Central memory CD8-positive, alpha-beta T cell (primary cell): ENCODE results near the gene MACROD2.

Experiments
- ATAC-seq: fragments of 150-1000 bp; cut with Tn5 transposase; replicated peaks from 2 replicates; pipeline ENCODE4 v1.10.0; 2022; ENCODE audit warnings: mild to moderate bottlenecking, moderate FRiP score, moderate number of reproducible peaks; ENCODE audit not compliant: poor library complexity, severe bottlenecking; ENCODE audit errors: extremely low read depth
- DNase-seq, 2 donors: peaks; one replicate each; pipeline ENCODE4 v3.0.0; 2021; ENCODE audit warnings: low spot score in 2 of 2
- H3K27ac Mint-ChIP-seq: one replicate; pipeline ENCODE4 v1.8.0; 2022; ENCODE audit warnings: low read depth, mild to moderate bottlenecking, moderate library complexity, mixed read lengths
- H3K27me3 Mint-ChIP-seq: one replicate; pipeline ENCODE4 v1.8.0; 2022; ENCODE audit warnings: mixed read lengths
- H3K36me3 Mint-ChIP-seq: one replicate; pipeline ENCODE4 v1.8.0; 2022; ENCODE audit warnings: mild to moderate bottlenecking, moderate library complexity, mixed read lengths; ENCODE audit not compliant: insufficient read depth
- H3K4me1 Mint-ChIP-seq: one replicate; pipeline ENCODE4 v1.8.0; 2022; ENCODE audit warnings: mixed read lengths
- H3K4me3 Mint-ChIP-seq: one replicate; pipeline ENCODE4 v1.8.0; 2022; ENCODE audit warnings: mild to moderate bottlenecking, moderate library complexity, mixed read lengths
- H3K9me3 Mint-ChIP-seq: one replicate; pipeline ENCODE4 v1.8.0; 2022; ENCODE audit warnings: mixed read lengths

The MACROD2 gene

DNA sequence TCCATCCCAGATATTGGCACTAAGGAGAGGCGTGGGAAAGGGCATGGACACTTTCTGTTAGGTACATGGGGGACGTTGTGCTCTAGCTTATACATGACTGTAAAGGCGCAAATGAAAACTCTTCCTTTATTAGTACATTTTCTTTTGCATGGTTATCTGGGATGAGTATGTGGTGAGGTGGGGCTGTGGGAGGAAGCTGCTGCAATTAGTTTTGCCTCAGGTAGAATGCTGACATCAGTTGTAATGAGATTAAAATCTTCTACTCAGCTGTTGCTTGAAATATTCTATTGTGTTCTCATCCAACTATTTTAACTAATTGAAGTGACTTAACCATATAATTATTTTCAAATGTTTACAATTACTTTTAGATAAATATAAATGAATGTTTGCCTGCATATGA, 560.4 kb downstream of the MACROD2 start:
- no peaks in the 10 kb centered on the region for H3K36me3 Mint-ChIP-seq
- DNase-seq: no peak
- H3K9me3 Mint-ChIP-seq: peaks cover 23% of the 10 kb centered on the region
- H3K4me3 Mint-ChIP-seq: no peak overlapping the region
- ATAC-seq: no peak
- no peaks in the 10 kb centered on the region for H3K4me1 Mint-ChIP-seq
- H3K27me3 Mint-ChIP-seq: no peaks in the 10 kb centered on the region
- no peak overlapping the region for H3K27ac Mint-ChIP-seq

DNA sequence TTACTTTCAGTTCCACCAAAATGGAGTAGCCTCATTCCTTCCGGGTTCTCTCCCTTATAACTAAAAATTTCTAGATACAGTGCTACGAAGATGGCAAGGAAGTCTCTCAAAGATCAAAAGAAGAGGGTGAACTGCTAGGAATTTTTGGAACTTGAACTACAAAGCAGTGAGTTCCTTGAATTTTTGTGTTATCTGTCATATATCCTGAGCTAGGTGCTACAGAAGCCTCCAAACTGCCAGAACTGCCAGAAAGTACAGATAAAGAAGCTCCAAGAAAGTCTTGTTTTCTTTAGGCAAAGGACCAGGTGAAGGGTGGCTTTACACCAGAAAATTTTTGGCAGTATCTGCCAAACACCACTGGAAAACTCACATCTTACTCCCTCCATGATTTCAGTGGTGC, 560.9 kb downstream of the MACROD2 start:
- no peak overlapping the region for H3K4me3 Mint-ChIP-seq
- DNase-seq (no peak), ATAC-seq (no peak)
- H3K4me1 Mint-ChIP-seq: no peaks in the 10 kb centered on the region
- no peaks in the 10 kb centered on the region for H3K36me3 Mint-ChIP-seq
- peaks cover 23% of the 10 kb centered on the region for H3K9me3 Mint-ChIP-seq
- H3K27ac Mint-ChIP-seq: no peak overlapping the region
- no peaks in the 10 kb centered on the region for H3K27me3 Mint-ChIP-seq

GRCh38 chr20:14559612-14560011, 564.3 kb downstream of the MACROD2 start:
- no peaks in the 10 kb centered on the region for H3K27me3 Mint-ChIP-seq
- no peaks in the 10 kb centered on the region for H3K4me1 Mint-ChIP-seq
- H3K36me3 Mint-ChIP-seq: peaks cover 2% of the 10 kb centered on the region
- no peak for DNase-seq
- H3K9me3 Mint-ChIP-seq: peaks cover 27% of the 10 kb centered on the region
- ATAC-seq: no peak
- H3K4me3 Mint-ChIP-seq: no peak overlapping the region
- no peak overlapping the region for H3K27ac Mint-ChIP-seq

DNA sequence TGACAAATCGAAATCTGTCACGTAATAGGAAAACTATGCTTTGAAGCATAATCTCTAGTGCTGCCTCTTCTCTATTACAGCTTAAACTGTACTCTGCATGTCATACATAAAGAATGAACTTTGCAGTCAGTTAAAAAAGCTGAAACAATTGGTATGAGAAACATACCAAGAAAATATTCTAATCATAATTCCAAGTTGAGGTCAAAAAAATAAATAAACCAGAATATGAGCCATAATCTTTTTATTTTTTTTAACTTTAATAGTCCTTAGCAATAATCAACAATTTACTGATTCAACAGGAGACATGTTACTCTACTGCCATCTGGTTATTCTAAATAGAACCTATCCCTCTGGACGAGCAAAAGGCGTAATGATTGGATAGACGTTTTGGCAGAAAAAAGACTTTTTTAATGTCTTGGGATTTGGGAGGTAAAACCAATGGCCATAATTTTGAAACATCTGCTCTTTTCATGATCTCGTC, 566.5 kb downstream of the MACROD2 start:
- Mint-ChIP-seq H3K4me3 (no peak overlapping the region), H3K27ac (no peak overlapping the region), H3K27me3 (no peaks in the 10 kb centered on the region), H3K9me3 (peaks cover 28% of the 10 kb centered on the region), H3K36me3 (peaks cover 2% of the 10 kb centered on the region), H3K4me1 (no peaks in the 10 kb centered on the region)
- DNase-seq (no peak), ATAC-seq (no peak)

GRCh38 chr20:14562981-14563380, 567.7 kb downstream of the MACROD2 start:
- Mint-ChIP-seq H3K27me3 (no peaks in the 10 kb centered on the region), H3K9me3 (peaks cover 18% of the 10 kb centered on the region), H3K4me1 (no peaks in the 10 kb centered on the region), H3K4me3 (no peak overlapping the region), H3K27ac (no peak overlapping the region), H3K36me3 (peaks cover 2% of the 10 kb centered on the region)
- ATAC-seq (no peak), DNase-seq (no peak)

- no peak for DNase-seq
- H3K9me3 Mint-ChIP-seq: peaks cover 15% of the 10 kb centered on the region
- H3K27ac Mint-ChIP-seq: no peak overlapping the region
- no peak for ATAC-seq
- H3K4me3 Mint-ChIP-seq: no peak overlapping the region
- H3K36me3 Mint-ChIP-seq: peaks cover 2% of the 10 kb centered on the region
- no peaks in the 10 kb centered on the region for H3K4me1 Mint-ChIP-seq
- H3K27me3 Mint-ChIP-seq: no peaks in the 10 kb centered on the region
Observed at GRCh38 chr20:14566505-14566904, 571.2 kb downstream of the MACROD2 start.

DNA sequence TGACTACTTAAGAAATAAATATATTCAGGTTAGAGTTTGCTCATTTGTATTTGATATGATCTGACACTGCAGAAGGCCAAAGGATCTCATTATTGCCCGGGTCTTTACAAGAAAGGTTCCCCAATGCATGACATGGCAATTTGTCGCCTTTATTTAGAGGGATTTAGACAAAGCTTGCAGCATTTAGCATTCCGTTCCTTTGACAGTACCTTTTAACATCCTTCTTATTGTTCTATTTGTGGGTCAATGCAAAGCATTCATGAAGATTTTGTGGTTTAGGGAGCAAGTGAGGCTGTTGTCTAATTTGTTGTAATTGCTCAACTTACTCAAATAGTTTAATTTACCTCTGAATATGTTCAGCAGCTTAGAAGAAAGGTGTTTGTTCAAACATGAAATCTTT, 572.9 kb downstream of the MACROD2 start:
- ATAC-seq: no peak
- no peaks in the 10 kb centered on the region for H3K36me3 Mint-ChIP-seq
- DNase-seq: no peak
- H3K4me3 Mint-ChIP-seq: no peak overlapping the region
- H3K9me3 Mint-ChIP-seq: peaks cover 10% of the 10 kb centered on the region
- no peaks in the 10 kb centered on the region for H3K4me1 Mint-ChIP-seq
- no peak overlapping the region for H3K27ac Mint-ChIP-seq
- H3K27me3 Mint-ChIP-seq: no peaks in the 10 kb centered on the region

GRCh38 chr20:14568701-14569100, 573.4 kb downstream of the MACROD2 start:
- ATAC-seq (no peak), DNase-seq (no peak)
- Mint-ChIP-seq H3K27me3 (no peaks in the 10 kb centered on the region), H3K36me3 (no peaks in the 10 kb centered on the region), H3K27ac (no peak overlapping the region), H3K4me1 (no peaks in the 10 kb centered on the region), H3K4me3 (no peak overlapping the region), H3K9me3 (peaks cover 10% of the 10 kb centered on the region)

- no peak overlapping the region for H3K4me3 Mint-ChIP-seq
- ATAC-seq (no peak), DNase-seq (no peak)
- H3K36me3 Mint-ChIP-seq: no peaks in the 10 kb centered on the region
- peaks cover 15% of the 10 kb centered on the region for H3K9me3 Mint-ChIP-seq
- no peaks in the 10 kb centered on the region for H3K27me3 Mint-ChIP-seq
- H3K27ac Mint-ChIP-seq: no peak overlapping the region
- H3K4me1 Mint-ChIP-seq: no peaks in the 10 kb centered on the region
Observed at GRCh38 chr20:14569641-14570040, 574.3 kb downstream of the MACROD2 start.

GRCh38 chr20:14570811-14571210, 575.5 kb downstream of the MACROD2 start:
- Mint-ChIP-seq H3K36me3 (no peaks in the 10 kb centered on the region), H3K27me3 (no peaks in the 10 kb centered on the region), H3K27ac (no peak overlapping the region), H3K9me3 (peaks cover 11% of the 10 kb centered on the region), H3K4me1 (no peaks in the 10 kb centered on the region), H3K4me3 (no peak overlapping the region)
- ATAC-seq (no peak), DNase-seq (no peak)

- DNase-seq (no peak), ATAC-seq (no peak)
- no peak overlapping the region for H3K4me3 Mint-ChIP-seq
- H3K9me3 Mint-ChIP-seq: peaks cover 14% of the 10 kb centered on the region
- H3K36me3 Mint-ChIP-seq: no peaks in the 10 kb centered on the region
- H3K27ac Mint-ChIP-seq: no peak overlapping the region
- no peaks in the 10 kb centered on the region for H3K4me1 Mint-ChIP-seq
- no peaks in the 10 kb centered on the region for H3K27me3 Mint-ChIP-seq
Observed at GRCh38 chr20:14573676-14574075, 578.4 kb downstream of the MACROD2 start.

DNA sequence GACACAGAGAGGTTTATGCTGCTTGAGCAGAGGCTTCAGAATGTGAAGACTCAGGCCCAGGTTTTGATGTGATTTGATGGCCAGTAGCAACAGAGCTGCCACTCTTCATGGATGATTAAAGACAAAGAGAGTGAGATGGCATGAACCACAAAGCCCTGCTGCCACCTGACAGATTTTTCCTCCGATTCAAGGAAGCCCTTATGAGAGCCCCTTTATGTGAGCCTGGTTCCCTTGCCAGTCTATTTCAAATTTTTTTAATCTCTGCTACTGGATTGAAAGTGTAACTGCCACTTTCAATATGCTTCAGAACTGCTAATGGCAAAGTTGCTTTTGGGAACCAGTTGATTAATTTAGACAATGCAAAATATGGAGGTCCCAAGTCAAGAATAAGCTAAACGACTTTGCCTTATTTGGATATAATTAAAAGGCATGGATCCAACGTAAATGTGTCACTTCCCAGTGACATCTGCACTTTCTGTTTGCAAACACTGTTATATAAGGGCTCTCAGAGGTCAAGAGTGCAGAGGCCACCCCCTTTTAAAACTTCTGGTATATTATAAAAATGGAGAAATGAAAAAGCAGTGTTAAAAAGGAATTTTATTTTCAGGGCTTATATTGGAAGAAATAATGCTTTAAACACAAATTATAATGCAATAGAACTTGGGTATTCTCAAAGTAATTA, 581.0 kb downstream of the MACROD2 start:
- no peak overlapping the region for H3K4me3 Mint-ChIP-seq
- no peaks in the 10 kb centered on the region for H3K27me3 Mint-ChIP-seq
- peaks cover 10% of the 10 kb centered on the region for H3K9me3 Mint-ChIP-seq

DNA sequence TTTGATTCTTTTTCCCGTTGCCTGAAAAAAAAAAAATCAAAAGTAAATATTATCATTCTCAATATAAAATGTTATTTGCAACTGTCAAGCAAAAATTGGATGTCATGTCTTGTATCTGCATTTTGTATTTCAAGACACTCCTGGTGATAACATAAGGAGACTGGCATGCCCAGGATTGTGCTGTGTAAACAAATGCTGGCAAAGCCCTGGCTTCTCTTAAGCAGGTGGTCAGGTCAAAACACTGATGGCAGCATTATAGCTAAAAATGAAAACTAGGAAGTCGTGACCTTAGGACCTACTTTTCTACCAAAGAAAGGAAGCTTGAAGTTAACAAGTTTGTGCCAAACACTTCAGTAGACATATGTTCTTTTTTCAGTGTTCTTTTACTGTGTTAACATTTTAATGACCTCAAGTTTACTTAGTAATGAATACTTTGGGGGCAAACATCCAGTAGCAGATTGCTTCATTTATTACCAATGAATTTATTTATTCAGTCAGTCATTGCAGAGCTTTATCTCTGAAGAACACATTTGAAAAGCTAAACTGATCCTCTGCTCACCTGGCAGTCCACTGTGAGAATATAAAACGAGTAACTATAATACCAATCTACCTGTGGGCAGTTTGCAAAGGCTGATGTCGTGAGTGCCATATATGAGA, 585.2 kb downstream of the MACROD2 start:
- ATAC-seq: no peak
- Mint-ChIP-seq H3K27ac (no peak overlapping the region), H3K36me3 (no peaks in the 10 kb centered on the region), H3K4me3 (no peak overlapping the region), H3K27me3 (no peaks in the 10 kb centered on the region), H3K4me1 (no peaks in the 10 kb centered on the region), H3K9me3 (peaks cover 17% of the 10 kb centered on the region)
- no peak for DNase-seq

More for the DNA sequence above, 581.0 kb downstream of the MACROD2 start:
- Mint-ChIP-seq H3K27ac (no peak overlapping the region), H3K4me1 (no peaks in the 10 kb centered on the region), H3K36me3 (no peaks in the 10 kb centered on the region)
- no peak for ATAC-seq
- DNase-seq: no peak
